HL-60 (cell line): ENCODE results near the gene CAPZA1.

Experiments
- CTCF ChIP-seq: IDR thresholded peaks from one replicate; pipeline ENCODE4 v1.5.1; 2011; ENCODE audit warnings: low read length, control low read depth, inconsistent platforms; ENCODE audit not compliant: insufficient read depth
- GABPA ChIP-seq: IDR thresholded peaks from 2 replicates; pipeline ENCODE4 v1.6.1; 2012; ENCODE audit warnings: low read depth
- POLR2AphosphoS5 ChIP-seq: IDR thresholded peaks from 2 replicates; pipeline ENCODE4 v1.6.1; 2012; ENCODE audit warnings: low read depth
- REST ChIP-seq: IDR thresholded peaks from 2 replicates; pipeline ENCODE4 v1.6.1; 2012; ENCODE audit warnings: low read depth; ENCODE audit not compliant: insufficient replicate concordance
- SPI1 ChIP-seq: IDR thresholded peaks from 2 replicates; pipeline ENCODE4 v1.6.1; 2012; ENCODE audit warnings: low read depth, mild to moderate bottlenecking, borderline replicate concordance

GRCh38 chr1:112689196-112689841, 69.7 kb downstream of the CAPZA1 start:
- no peak for TF ChIP-seq CTCF
- no peak for TF ChIP-seq REST
- TF ChIP-seq POLR2AphosphoS5: no peak
- TF ChIP-seq SPI1: no peak
- no peak for TF ChIP-seq GABPA
